ENCODE data around the gene P3H3. TPM values are rescaled to one million over a fixed set of nuclear protein-coding genes. Genes with fewer than 3 reads are reported as not detected.

The P3H3 gene
- polyA plus RNA-seq, 1 donor (not counting 4 experiments of a cell fraction or from before 2014, with no cell fraction given), result 3.9 TPM

DNA sequence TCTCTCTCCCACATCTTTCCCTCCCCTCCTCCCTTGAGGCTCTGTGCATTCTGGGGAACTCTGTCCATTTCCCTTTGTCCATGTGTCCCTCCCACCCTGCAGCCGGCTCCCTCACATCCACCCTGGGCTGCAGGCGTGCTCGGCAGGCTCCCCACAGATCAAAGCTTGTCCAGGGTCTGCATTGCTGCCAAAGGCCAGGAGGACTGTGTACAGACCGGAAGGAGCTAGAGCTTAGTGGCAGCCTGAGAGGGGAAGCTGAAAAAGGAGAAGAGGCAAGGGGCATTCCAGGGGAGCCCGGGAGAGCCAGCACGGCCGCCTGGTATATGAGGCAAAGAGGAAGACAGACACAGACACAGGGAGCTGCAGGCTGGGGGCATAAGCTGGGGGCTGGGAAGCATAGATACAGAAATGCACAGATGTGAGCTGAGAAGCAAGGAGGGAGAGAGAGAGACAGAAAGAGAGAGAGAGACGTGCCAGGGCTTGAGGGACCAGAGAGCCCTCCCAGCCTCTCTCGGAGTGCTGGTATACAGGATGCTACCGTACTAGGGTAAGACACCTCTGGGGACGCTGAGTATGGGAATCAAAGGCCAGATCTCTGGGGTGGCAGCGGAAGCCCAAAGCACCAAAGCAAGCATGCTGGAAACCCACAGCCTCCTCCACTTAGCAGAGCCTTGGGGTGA is 35.5 kb upstream of the P3H3 start:
- Histone ChIP-seq H4K20me1 (ENCODE audit: control insufficient read depth, extremely low read depth, insufficient read depth, low read length) (no peaks in the 10 kb centered on the region), H3K9me1 (ENCODE audit: control insufficient read depth, extremely low read depth, insufficient read depth, low read length) (no peaks in the 10 kb centered on the region), H3K36me3 (ENCODE audit: control insufficient read depth in 2 of 2, extremely low read depth in 1 of 2, insufficient read depth in 2 of 2, low read length in 2 of 2) (no peaks in the 10 kb centered on the region), H3K27me3 (ENCODE audit: control insufficient read depth, extremely low read depth, insufficient read depth, low read length) (peaks cover 35% of the 10 kb centered on the region), H3K9me3 (ENCODE audit: control insufficient read depth, low read depth, low read length) (no peaks in the 10 kb centered on the region), H3K4me3 (ENCODE audit: control insufficient read depth in 2 of 3, extremely low read depth in 1 of 3, insufficient read depth in 2 of 3, low read depth in 1 of 3, low read length in 3 of 3) (no peak overlapping the region), H3K9ac (ENCODE audit: control insufficient read depth, extremely low read depth, insufficient read depth, low read length) (no peak overlapping the region), H3K27ac (ENCODE audit: control insufficient read depth, insufficient read depth, low read length) (no peak overlapping the region), H3K4me2 (ENCODE audit: control insufficient read depth, extremely low read depth, insufficient read depth, low read depth, low read length) (no peak overlapping the region), H3K79me2 (ENCODE audit: control insufficient read depth, insufficient read depth, low read length) (no peaks in the 10 kb centered on the region), H3K4me1 (ENCODE audit: control insufficient read depth, extremely low read depth, insufficient read depth, low read length) (no peaks in the 10 kb centered on the region), H2AFZ (ENCODE audit: control insufficient read depth, low read length) (no peak overlapping the region)
- dilution Hi-C loops (cut with MboI; ENCODE audit: extremely low pct_ligation_motif_present, low sequenced_read_pairs), result no loop called here
- no peak for TF ChIP-seq EZH2 (IDR thresholded peaks at IDR 0.05; ENCODE audit: low read length)
- TF ChIP-seq, protein P1, sequence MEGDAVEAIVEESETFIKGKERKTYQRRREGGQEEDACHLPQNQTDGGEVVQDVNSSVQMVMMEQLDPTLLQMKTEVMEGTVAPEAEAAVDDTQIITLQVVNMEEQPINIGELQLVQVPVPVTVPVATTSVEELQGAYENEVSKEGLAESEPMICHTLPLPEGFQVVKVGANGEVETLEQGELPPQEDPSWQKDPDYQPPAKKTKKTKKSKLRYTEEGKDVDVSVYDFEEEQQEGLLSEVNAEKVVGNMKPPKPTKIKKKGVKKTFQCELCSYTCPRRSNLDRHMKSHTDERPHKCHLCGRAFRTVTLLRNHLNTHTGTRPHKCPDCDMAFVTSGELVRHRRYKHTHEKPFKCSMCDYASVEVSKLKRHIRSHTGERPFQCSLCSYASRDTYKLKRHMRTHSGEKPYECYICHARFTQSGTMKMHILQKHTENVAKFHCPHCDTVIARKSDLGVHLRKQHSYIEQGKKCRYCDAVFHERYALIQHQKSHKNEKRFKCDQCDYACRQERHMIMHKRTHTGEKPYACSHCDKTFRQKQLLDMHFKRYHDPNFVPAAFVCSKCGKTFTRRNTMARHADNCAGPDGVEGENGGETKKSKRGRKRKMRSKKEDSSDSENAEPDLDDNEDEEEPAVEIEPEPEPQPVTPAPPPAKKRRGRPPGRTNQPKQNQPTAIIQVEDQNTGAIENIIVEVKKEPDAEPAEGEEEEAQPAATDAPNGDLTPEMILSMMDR (optimal IDR thresholded peaks at IDR 0.05 in 1 of 3, IDR thresholded peaks at IDR 0.05 in 1 of 3, conservative IDR thresholded peaks at IDR 0.05 in 1 of 3; ENCODE audit: extremely low read depth in 1 of 3, insufficient read depth in 2 of 3, low read length in 3 of 3), result no peak
- no peak for DNase-seq (ENCODE audit: low read depth, low spot score)
- no peak for FAIRE-seq

DNA sequence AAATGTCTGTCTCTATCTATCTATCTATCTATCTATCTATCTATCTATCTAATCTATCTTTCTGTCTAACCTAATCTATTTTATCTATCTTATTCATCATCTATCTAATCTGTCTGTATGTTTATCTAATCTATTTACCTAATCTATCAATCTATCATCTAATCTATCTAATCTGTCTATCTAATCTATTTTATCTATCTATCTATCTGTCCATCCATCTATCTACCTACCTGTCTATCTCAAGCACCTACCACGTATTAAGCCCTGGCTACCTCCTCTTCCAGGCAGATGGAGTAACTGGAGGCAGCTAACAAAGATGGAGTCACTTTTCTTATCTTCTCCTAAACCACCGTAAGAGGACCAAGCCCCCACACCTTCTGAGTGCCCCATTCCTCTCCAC is 33.1 kb upstream of the P3H3 start:
- no peak overlapping the region for H3K27ac ChIP-seq (ENCODE audit: control insufficient read depth, insufficient read depth, low read length)
- no peaks in the 10 kb centered on the region for H3K79me2 ChIP-seq (ENCODE audit: control insufficient read depth, insufficient read depth, low read length)
- H3K9me1 ChIP-seq (ENCODE audit: control insufficient read depth, extremely low read depth, insufficient read depth, low read length), result no peaks in the 10 kb centered on the region
- TF ChIP-seq, protein P1 (optimal IDR thresholded peaks at IDR 0.05 in 1 of 3, IDR thresholded peaks at IDR 0.05 in 1 of 3, conservative IDR thresholded peaks at IDR 0.05 in 1 of 3; ENCODE audit: extremely low read depth in 1 of 3, insufficient read depth in 2 of 3, low read length in 3 of 3), result no peak
- no peak for TF ChIP-seq EZH2 (IDR thresholded peaks at IDR 0.05; ENCODE audit: low read length)
- H3K4me3 ChIP-seq (ENCODE audit: control insufficient read depth in 2 of 3, extremely low read depth in 1 of 3, insufficient read depth in 2 of 3, low read depth in 1 of 3, low read length in 3 of 3), result no peak overlapping the region
- dilution Hi-C loops (cut with MboI; ENCODE audit: extremely low pct_ligation_motif_present, low sequenced_read_pairs), result no loop called here
- FAIRE-seq (no peak), DNase-seq (ENCODE audit: low read depth, low spot score) (no peak)
- H3K4me1 ChIP-seq (ENCODE audit: control insufficient read depth, extremely low read depth, insufficient read depth, low read length), result no peaks in the 10 kb centered on the region
- no peak overlapping the region for H2AFZ ChIP-seq (ENCODE audit: control insufficient read depth, low read length)
- no peak overlapping the region for H3K9ac ChIP-seq (ENCODE audit: control insufficient read depth, extremely low read depth, insufficient read depth, low read length)
- H3K9me3 ChIP-seq (ENCODE audit: control insufficient read depth, low read depth, low read length), result no peaks in the 10 kb centered on the region
- H3K27me3 ChIP-seq (ENCODE audit: control insufficient read depth, extremely low read depth, insufficient read depth, low read length), result peaks cover 31% of the 10 kb centered on the region
- no peaks in the 10 kb centered on the region for H3K36me3 ChIP-seq (ENCODE audit: control insufficient read depth in 2 of 2, extremely low read depth in 1 of 2, insufficient read depth in 2 of 2, low read length in 2 of 2)
- H4K20me1 ChIP-seq (ENCODE audit: control insufficient read depth, extremely low read depth, insufficient read depth, low read length), result no peaks in the 10 kb centered on the region
- no peak overlapping the region for H3K4me2 ChIP-seq (ENCODE audit: control insufficient read depth, extremely low read depth, insufficient read depth, low read depth, low read length)

All from keratinocyte (primary cell).